ENCODE results near the gene PRDM5. TPM values are rescaled to one million over a fixed set of nuclear protein-coding genes. Genes with fewer than 3 reads are reported as not detected.

PRDM5 gene
- total RNA-seq, 2 donors from 2014 or later: 9.6 to 36.3 TPM

DNA sequence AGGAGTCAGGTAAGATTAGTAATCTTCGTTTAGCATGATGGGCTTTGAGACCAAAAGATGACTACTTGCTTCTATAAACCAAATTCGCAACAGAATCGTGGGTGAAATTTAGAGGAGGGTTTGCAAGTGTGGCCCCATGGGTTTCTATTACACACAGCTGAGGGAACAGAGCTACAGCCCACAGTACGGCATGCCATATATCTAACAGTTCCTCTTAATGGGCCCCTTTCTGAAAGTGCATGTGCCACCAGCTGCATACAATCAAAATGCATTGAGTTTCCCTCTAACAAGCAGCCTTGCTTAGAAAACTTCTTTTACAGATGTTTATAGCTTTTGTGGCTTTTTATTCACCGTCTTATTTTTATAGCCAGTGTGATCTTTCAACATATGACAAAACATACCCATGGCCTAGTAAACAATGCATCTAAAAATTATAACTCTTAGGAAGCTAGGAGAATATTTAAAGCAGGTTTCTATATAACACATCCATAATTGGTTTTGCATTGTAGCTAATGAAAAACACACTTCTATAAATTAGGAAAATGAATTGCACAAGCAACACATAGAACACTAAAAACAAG, 202.1 kb downstream of the PRDM5 start:
- H3K9me3 ChIP-seq: no peaks in the 10 kb centered on the region
- H3K4me3 ChIP-seq: no peak overlapping the region
- H3K27me3 ChIP-seq: no peaks in the 10 kb centered on the region
- H3K36me3 ChIP-seq (replicated peaks in 1 of 2; ENCODE audit: insufficient read depth in 1 of 2, low read depth in 2 of 2): no peaks in the 10 kb centered on the region
- no peak overlapping the region for H3K27ac ChIP-seq
- intact Hi-C loops (cut with DNase I): no loop called here
- no peak for DNase-seq
- H3K4me1 ChIP-seq: no peaks in the 10 kb centered on the region
- WGBS, 2 donors: 84 to 87% methylated on average over 5 of the region's 5 CpGs
- no peak for ATAC-seq
- no peak for TF ChIP-seq POLR2A (IDR thresholded peaks at IDR 0.05)
- TF ChIP-seq, protein P1, sequence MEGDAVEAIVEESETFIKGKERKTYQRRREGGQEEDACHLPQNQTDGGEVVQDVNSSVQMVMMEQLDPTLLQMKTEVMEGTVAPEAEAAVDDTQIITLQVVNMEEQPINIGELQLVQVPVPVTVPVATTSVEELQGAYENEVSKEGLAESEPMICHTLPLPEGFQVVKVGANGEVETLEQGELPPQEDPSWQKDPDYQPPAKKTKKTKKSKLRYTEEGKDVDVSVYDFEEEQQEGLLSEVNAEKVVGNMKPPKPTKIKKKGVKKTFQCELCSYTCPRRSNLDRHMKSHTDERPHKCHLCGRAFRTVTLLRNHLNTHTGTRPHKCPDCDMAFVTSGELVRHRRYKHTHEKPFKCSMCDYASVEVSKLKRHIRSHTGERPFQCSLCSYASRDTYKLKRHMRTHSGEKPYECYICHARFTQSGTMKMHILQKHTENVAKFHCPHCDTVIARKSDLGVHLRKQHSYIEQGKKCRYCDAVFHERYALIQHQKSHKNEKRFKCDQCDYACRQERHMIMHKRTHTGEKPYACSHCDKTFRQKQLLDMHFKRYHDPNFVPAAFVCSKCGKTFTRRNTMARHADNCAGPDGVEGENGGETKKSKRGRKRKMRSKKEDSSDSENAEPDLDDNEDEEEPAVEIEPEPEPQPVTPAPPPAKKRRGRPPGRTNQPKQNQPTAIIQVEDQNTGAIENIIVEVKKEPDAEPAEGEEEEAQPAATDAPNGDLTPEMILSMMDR (IDR thresholded peaks at IDR 0.05): no peak

GRCh38 chr4:120718979-120719566, 203.5 kb downstream of the PRDM5 start:
- Histone ChIP-seq H3K4me1 (no peaks in the 10 kb centered on the region), H3K27ac (no peak overlapping the region), H3K4me3 (no peak overlapping the region), H3K27me3 (no peaks in the 10 kb centered on the region), H3K9me3 (no peaks in the 10 kb centered on the region), H3K36me3 (replicated peaks in 1 of 2; ENCODE audit: insufficient read depth in 1 of 2, low read depth in 2 of 2) (no peaks in the 10 kb centered on the region)
- intact Hi-C loops (cut with DNase I): no loop called here
- DNase-seq: no peak
- WGBS, 2 donors: 29 to 38% methylated on average over 5 of the region's 5 CpGs
- TF ChIP-seq POLR2A (IDR thresholded peaks at IDR 0.05): no peak
- TF ChIP-seq, protein P1 (IDR thresholded peaks at IDR 0.05): peak in 6 of 7 experiments; percentile 25 to 55 (median 44)
- no peak for ATAC-seq

DNA sequence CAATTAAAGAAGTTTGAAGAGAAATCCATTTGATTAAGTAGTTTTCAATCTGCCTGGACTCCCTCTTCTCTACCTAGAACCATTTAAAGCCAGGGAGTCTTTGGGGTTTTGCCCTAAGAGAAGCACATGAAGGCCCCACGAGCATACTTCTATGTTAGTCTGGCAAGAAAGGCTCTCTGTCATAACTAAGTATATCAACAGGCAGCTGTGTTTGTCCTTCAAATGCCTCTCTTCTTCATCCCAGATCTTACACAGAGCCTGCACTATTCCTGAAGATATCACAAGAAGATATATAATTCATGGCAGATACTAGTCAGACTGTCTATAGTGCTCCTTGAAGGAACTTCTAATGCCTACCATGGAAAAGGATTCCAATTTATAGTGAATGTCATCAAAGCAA, 206.2 kb downstream of the PRDM5 start:
- no peaks in the 10 kb centered on the region for H3K27me3 ChIP-seq
- DNase-seq (no peak), ATAC-seq (no peak)
- no peaks in the 10 kb centered on the region for H3K36me3 ChIP-seq (replicated peaks in 1 of 2; ENCODE audit: insufficient read depth in 1 of 2, low read depth in 2 of 2)
- intact Hi-C loops (cut with DNase I): no loop called here
- H3K9me3 ChIP-seq: no peaks in the 10 kb centered on the region
- 84 to 86% methylated on average over 1 of the region's 1 CpG for WGBS, 2 donors
- no peak overlapping the region for H3K4me3 ChIP-seq
- no peaks in the 10 kb centered on the region for H3K4me1 ChIP-seq
- H3K27ac ChIP-seq: no peak overlapping the region
- TF ChIP-seq, protein P1 (IDR thresholded peaks at IDR 0.05): no peak
- no peak for TF ChIP-seq POLR2A (IDR thresholded peaks at IDR 0.05)

- H3K36me3 ChIP-seq (replicated peaks in 1 of 2; ENCODE audit: insufficient read depth in 1 of 2, low read depth in 2 of 2): no peaks in the 10 kb centered on the region
- ATAC-seq: no peak
- no peak overlapping the region for H3K4me3 ChIP-seq
- no peak overlapping the region for H3K27ac ChIP-seq
- H3K4me1 ChIP-seq: no peaks in the 10 kb centered on the region
- WGBS, 2 donors: 74 to 77% methylated on average over 4 of the region's 4 CpGs
- no peaks in the 10 kb centered on the region for H3K27me3 ChIP-seq
- TF ChIP-seq POLR2A (IDR thresholded peaks at IDR 0.05): no peak
- TF ChIP-seq, protein P1 (IDR thresholded peaks at IDR 0.05): no peak
- no peaks in the 10 kb centered on the region for H3K9me3 ChIP-seq
- no peak for DNase-seq
- intact Hi-C loops (cut with DNase I): no loop called here
These were observed 208.0 kb downstream of the PRDM5 start for GRCh38 chr4:120714417-120715010.

All from body of pancreas (tissue), 4 donors.